Measurements from ENCODE around the gene SRGAP1.
A peak's percentile ranks its signal among the peaks of the same experiment; 100 is the strongest.
"Not testable (repeated sequence)": the region's sequence is repeated elsewhere in the genome, so short reads cannot be mapped to it uniquely, and the experiment has no call there.

Gene SRGAP1

DNA sequence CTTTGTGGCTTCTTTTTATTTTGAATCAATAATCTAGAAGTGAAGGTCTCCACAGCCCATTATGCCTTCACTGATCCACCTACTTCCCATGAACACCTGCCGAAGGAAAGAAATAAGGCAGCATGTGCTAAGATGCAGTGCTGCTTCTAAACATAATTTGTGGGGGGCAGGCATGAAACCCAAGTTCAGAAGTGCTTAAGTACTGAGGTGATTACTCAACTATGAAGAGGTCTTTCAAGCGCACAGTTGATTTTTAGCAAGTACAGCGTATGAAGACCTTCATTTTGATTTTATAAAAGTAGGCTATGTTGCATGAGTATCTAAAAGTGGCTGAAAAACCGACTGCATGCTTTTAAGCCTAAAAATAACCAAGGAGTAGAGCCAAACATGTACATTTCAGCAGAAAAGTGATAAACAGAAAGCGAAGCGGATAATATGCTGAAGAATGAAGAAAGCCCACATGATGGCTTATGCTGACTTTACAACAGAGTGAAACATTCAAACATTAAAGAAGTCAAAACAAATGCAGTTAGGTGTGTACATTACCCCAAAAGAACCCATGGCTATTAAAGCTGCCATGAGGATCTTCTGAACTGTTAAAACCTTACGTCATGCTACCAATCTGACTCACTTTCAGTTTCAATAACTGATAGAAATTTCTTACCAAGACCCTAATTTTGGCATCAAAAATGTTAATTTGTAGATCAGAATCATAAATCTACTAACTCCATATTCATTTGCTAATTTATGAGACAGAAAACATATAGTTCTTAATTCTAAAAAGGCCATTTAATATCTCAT is 348.3 kb downstream of the SRGAP1 start:
- TF ChIP-seq, protein P1, sequence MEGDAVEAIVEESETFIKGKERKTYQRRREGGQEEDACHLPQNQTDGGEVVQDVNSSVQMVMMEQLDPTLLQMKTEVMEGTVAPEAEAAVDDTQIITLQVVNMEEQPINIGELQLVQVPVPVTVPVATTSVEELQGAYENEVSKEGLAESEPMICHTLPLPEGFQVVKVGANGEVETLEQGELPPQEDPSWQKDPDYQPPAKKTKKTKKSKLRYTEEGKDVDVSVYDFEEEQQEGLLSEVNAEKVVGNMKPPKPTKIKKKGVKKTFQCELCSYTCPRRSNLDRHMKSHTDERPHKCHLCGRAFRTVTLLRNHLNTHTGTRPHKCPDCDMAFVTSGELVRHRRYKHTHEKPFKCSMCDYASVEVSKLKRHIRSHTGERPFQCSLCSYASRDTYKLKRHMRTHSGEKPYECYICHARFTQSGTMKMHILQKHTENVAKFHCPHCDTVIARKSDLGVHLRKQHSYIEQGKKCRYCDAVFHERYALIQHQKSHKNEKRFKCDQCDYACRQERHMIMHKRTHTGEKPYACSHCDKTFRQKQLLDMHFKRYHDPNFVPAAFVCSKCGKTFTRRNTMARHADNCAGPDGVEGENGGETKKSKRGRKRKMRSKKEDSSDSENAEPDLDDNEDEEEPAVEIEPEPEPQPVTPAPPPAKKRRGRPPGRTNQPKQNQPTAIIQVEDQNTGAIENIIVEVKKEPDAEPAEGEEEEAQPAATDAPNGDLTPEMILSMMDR (IDR thresholded peaks at IDR 0.05): no peak
- no peak overlapping the region for H3K27ac ChIP-seq
- H3K4me3 ChIP-seq: no peak overlapping the region
- no peak for DNase-seq (ENCODE audit: low spot score)

DNA sequence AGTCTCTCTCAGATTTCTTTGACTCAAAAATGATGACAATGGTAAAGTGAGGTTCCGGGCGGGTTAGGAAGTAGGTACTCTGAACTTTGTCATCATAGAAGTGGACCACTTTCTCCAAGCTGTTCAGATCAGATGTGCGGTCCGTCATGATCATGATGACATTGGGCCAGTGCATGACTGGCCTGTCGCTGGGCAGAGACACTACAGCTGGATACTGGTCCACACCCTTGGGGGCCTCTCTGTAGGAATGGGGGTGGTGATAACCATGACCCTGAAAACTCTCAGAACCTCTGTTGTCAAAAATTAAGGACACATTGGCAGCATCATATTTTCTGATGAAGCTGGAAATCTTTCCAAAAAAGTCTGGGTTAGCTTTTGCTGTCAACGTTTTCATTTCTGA is 349.4 kb downstream of the SRGAP1 start:
- DNase-seq (ENCODE audit: low spot score): no peak
- no peak overlapping the region for H3K27ac ChIP-seq
- TF ChIP-seq, protein P1 (IDR thresholded peaks at IDR 0.05): no peak

DNA sequence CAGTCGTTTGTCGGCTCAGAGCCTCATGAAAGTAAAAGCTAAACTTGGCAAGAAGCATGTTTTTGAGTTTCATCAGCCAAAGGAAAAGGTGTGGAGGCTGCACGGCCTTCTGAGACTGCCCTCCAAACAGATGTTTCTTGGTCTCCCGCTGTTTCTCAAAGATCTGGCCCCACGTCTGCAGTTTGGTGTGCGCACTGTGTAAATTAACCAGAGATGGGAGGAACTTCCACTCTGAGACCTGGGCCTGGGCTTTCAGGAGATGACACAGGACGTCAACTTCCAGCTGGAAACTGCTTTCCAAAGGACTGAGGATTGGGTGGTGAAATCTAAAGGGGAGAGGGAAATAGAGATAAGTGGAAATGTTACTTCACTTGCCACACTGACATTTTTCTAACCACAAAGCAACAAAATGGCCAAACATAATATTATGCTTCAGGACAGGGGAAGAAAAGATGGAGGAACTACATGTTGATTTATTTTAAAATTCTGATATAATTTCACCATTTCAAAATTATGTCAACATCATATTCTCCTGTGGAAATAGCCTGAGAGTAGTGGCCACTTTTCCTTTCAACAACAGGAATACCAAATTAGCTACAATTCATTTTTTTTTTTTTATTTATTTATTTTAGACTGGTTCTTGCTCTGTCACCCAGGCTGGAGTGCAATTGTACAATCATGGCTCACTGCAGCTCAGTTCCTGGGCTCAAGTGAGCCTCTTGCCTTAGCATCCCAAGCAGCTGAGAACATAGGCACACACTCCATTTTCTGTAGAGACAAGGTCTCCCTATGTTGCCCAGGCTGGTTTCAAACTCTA is 350.0 kb downstream of the SRGAP1 start:
- TF ChIP-seq, protein P1 (IDR thresholded peaks at IDR 0.05): no peak
- DNase-seq (ENCODE audit: low spot score): no peak
- H3K4me3 ChIP-seq: no peak overlapping the region

More for the DNA sequence above, 349.4 kb downstream of the SRGAP1 start:
- H3K4me3 ChIP-seq: no peak overlapping the region

DNA sequence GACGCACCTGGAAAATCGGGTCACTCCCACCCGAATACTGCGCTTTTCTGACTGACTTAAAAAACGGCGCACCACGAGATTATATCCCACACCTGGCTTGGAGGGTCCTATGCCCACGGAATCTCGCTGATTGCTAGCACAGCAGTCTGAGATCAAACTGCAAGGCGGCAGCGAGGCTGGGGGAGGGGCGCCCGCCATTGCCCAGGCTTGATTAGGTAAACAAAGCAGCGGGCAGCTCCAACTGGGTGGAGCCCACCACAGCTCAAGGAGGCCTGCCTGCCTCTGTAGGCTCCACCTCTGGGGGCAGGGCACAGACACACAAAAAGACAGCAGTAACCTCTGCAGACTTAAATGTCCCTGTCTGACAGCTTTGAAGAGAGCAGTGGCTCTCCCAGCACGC is 351.3 kb downstream of the SRGAP1 start:
- not testable (repeated sequence) for H3K27ac ChIP-seq; DNase-seq (ENCODE audit: low spot score); H3K4me3 ChIP-seq

More for the DNA sequence above, 350.0 kb downstream of the SRGAP1 start:
- peak overlapping the region in 1 of 2 donors; percentile 5 for H3K27ac ChIP-seq

DNA sequence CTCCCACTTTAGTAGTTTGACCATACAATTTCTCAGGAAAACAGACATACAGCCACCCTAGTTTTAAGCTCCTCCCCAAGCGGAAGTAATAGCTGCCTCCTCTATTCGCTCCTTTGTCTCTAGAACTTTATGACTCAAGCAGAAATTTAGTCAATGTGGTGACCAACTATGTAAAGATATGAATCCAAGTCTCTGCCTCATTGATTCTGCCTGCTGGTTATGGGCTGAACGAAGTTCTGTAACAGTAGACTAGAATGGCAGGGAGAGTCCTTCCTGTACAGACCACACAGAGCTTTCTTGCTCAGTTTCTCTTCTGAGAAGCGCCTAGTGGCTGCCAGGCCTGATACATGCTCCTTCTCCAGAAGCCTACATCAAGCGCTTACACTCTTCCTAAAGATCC is 358.5 kb downstream of the SRGAP1 start:
- no peak for DNase-seq (ENCODE audit: low spot score)
- no peak overlapping the region for H3K4me3 ChIP-seq
- H3K27ac ChIP-seq: no peak overlapping the region
- TF ChIP-seq, protein P1 (IDR thresholded peaks at IDR 0.05): no peak

DNA sequence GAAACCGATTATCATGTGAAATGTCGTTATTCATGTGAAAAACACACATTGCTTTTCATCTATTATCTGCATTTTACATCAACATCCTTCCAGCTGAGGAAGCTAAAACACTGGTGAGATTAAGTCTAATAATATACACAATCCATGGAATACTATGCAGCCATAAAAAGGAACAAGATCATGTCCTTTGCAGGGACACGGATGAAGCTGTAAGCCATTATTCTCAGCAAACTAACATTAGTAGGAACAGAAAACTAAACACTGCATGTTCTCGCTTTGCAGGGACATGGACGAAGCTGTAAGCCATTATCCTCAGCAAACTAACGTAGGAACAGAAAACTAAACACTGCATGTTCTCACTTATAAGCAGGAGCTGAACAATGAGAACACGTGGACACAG is 359.3 kb downstream of the SRGAP1 start:
- DNase-seq (ENCODE audit: low spot score): no peak
- TF ChIP-seq, protein P1 (IDR thresholded peaks at IDR 0.05): no peak
- no peak overlapping the region for H3K27ac ChIP-seq
- no peak overlapping the region for H3K4me3 ChIP-seq

DNA sequence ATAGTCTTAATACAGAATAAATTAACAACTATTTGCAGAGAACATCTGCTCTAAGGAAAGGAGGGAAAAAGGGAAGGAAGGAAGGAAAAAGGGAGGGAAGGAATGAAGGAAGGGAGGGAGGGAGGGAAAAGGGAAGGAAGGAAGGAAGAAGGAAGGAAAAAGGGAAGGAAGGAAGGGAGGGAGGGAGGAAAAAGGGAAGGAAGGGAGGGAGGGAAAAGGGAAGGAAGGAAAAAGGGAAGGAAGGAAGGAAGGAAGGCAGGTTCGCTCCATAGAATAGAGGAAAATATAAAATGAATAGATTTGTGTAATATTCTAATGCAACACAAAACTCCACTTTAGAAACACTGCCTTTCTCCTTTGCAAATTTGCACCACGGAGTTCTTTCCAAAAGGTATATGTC is 361.0 kb downstream of the SRGAP1 start:
- Histone ChIP-seq H3K27ac (no peak overlapping the region), H3K4me3 (no peak overlapping the region)
- TF ChIP-seq, protein P1 (IDR thresholded peaks at IDR 0.05): no peak
- no peak for DNase-seq (ENCODE audit: low spot score)
